Measurements from ENCODE around the gene RPS5.

DNA sequence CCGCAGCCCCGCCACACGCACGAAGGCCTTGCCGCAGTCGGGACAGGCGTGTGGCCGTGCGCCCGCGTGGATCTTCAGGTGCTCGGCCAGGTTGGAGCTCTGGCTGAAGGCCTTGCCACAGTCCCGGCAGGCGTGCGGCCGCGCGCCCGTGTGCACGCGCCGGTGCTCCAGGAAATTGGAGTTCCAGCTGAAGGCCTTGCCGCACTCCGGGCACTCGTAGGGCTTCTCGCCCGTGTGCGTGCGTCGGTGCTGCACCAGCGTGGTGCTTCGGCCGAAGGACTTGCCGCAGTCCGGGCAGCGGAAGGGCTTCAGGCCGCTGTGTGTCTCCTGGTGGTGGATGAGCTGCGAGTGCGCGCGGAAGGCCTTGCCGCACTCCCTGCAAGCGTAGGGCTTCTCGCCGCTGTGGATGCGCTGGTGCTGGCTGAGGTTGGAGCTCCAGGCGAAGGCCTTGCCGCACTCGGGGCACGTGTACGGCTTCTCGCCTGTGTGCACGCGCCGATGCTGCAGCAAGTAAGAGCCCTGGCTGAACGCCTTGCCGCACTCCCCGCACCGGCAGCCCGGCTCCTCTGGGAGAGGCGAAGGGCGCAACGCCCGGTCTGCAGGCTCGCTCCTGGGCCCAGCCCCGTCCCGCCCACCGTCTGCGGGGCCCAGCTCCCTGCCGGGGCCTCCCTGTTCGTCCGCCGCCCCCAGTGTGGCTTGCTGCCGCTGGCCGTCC lies 30.1 kb upstream of the RPS5 start:
- TF ChIP-seq, protein P1, sequence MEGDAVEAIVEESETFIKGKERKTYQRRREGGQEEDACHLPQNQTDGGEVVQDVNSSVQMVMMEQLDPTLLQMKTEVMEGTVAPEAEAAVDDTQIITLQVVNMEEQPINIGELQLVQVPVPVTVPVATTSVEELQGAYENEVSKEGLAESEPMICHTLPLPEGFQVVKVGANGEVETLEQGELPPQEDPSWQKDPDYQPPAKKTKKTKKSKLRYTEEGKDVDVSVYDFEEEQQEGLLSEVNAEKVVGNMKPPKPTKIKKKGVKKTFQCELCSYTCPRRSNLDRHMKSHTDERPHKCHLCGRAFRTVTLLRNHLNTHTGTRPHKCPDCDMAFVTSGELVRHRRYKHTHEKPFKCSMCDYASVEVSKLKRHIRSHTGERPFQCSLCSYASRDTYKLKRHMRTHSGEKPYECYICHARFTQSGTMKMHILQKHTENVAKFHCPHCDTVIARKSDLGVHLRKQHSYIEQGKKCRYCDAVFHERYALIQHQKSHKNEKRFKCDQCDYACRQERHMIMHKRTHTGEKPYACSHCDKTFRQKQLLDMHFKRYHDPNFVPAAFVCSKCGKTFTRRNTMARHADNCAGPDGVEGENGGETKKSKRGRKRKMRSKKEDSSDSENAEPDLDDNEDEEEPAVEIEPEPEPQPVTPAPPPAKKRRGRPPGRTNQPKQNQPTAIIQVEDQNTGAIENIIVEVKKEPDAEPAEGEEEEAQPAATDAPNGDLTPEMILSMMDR (IDR thresholded peaks at IDR 0.05): no peak
- TF ChIP-seq EZH2 (IDR thresholded peaks at IDR 0.05) (no peak), EZH2phosphoT487 (IDR thresholded peaks at IDR 0.05) (no peak)
